Measurements from ENCODE around the gene NT5C2.

Gene NT5C2

DNA sequence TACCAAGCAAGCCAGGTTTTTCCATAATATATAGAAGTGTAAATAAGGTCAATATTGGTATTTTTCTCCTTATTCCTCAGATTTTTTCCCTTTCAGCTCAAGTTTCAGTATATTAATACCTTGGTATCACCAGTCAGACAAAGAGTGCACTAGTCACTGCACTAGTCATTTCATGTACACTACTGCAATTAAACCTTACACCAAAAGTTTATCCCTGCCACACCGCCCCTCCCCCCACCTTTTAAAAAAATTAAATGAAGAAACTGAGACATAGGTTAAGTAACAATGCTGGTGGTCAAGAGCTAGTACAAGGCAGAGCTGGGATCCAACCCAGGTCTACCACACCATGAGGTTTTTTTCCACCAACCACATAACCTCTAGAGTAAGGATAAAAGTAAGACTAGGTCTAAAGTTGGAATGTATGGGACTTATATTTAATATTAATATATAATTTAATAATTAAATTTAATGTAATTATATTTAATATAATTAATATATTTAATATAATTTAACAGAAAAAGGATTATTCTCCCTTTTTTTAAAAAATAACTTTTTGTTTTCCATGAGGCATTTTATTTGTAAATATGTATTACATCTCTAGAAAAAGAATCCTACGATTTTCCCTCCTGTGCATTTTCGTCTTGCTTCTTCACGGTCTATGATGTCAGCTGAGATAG lies 68.5 kb downstream of the NT5C2 start:
- TF ChIP-seq EZH2phosphoT487 (IDR thresholded peaks at IDR 0.05; ENCODE audit: low read length) (no peak), EZH2 (optimal IDR thresholded peaks at IDR 0.05; ENCODE audit: low read depth, low read length) (no peak), CTCF (IDR thresholded peaks at IDR 0.05; ENCODE audit: low read length) (no peak)
- H3K4me2 ChIP-seq (ENCODE audit: low read depth, low read length), result no peak overlapping the region
- no peaks in the 10 kb centered on the region for H3K79me2 ChIP-seq (ENCODE audit: low read length)
- no peaks in the 10 kb centered on the region; the same call in 1 of the 2 replicates for H3F3A ChIP-seq (ENCODE audit: insufficient read depth, low read length)
- H4K20me1 ChIP-seq (ENCODE audit: insufficient read depth, low read length), result no peaks in the 10 kb centered on the region
- no peak overlapping the region for H3K4me3 ChIP-seq (ENCODE audit: low read length)
- H3K9me3 ChIP-seq (replicated peaks; ENCODE audit: insufficient read depth, low read length), result no peaks in the 10 kb centered on the region
- no peak overlapping the region for H3K9ac ChIP-seq (ENCODE audit: low read length)
- H3K9me2 ChIP-seq (replicated peaks; ENCODE audit: insufficient read depth, low read length), result no peaks in the 10 kb centered on the region
- no peaks in the 10 kb centered on the region; the same call in 1 of the 2 replicates for H3K36me3 ChIP-seq (replicated peaks; ENCODE audit: insufficient read depth, low read length)
- DNase-seq, result no peak
- H2AFZ ChIP-seq (ENCODE audit: low read length), result no peak overlapping the region
- no peaks in the 10 kb centered on the region for H3K4me1 ChIP-seq (ENCODE audit: low read length)
- H3K27ac ChIP-seq (ENCODE audit: low read length), result no peak overlapping the region
- no peaks in the 10 kb centered on the region for H3K27me3 ChIP-seq (replicated peaks; ENCODE audit: insufficient read depth, low read length)

- Histone ChIP-seq H3K79me2 (ENCODE audit: low read length) (no peaks in the 10 kb centered on the region), H3K27me3 (replicated peaks; ENCODE audit: insufficient read depth, low read length) (no peaks in the 10 kb centered on the region), H3K9ac (ENCODE audit: low read length) (no peak overlapping the region), H3K36me3 (replicated peaks; ENCODE audit: insufficient read depth, low read length) (no peaks in the 10 kb centered on the region; the same call in 1 of the 2 replicates), H2AFZ (ENCODE audit: low read length) (no peak overlapping the region), H3K4me1 (ENCODE audit: low read length) (no peaks in the 10 kb centered on the region), H3K9me3 (replicated peaks; ENCODE audit: insufficient read depth, low read length) (no peaks in the 10 kb centered on the region), H3F3A (ENCODE audit: insufficient read depth, low read length) (no peaks in the 10 kb centered on the region; the same call in 1 of the 2 replicates), H3K4me2 (ENCODE audit: low read depth, low read length) (no peak overlapping the region), H4K20me1 (ENCODE audit: insufficient read depth, low read length) (no peaks in the 10 kb centered on the region), H3K9me2 (replicated peaks; ENCODE audit: insufficient read depth, low read length) (no peaks in the 10 kb centered on the region), H3K4me3 (ENCODE audit: low read length) (no peak overlapping the region), H3K27ac (ENCODE audit: low read length) (no peak overlapping the region)
- no peak for DNase-seq
- TF ChIP-seq EZH2phosphoT487 (IDR thresholded peaks at IDR 0.05; ENCODE audit: low read length) (no peak), EZH2 (optimal IDR thresholded peaks at IDR 0.05; ENCODE audit: low read depth, low read length) (no peak), CTCF (IDR thresholded peaks at IDR 0.05; ENCODE audit: low read length) (no peak)
These were observed 69.6 kb downstream of the NT5C2 start for GRCh38 chr10:103123282-103124024.

DNA sequence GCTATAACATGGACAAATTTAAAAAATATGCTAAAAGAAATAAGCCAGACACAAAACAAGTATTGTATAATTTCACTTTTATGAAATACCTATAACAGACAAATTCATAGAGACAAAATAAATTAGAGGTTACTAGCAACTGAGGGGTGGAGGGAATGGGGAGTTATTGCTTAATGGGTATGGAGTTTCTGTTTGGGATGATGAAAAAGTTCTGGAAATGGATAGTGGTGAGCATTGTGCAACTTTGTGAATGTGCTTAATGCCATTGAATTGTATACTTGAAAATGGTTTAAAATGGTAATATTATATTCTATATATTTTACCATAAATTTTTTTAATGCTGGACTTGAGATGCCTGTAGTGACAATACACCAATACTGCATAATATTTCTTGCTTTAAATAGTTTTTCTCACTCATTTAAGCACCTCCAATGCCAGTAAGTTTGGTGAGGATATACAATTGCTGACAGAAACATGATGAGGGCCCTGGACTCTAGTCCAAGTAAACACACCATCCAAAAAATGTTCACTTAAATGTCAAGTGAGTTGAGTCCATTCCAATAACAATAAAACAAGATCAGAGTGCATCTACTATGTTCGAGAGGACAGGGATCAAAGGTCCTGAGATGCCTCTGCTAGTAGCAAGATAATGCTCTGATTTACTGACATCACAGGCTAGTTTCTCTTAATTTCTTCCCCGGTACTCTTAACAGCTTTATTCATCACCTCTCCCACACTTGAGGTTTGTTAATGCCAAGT lies 71.9 kb downstream of the NT5C2 start:
- no peak overlapping the region for H3K4me2 ChIP-seq (ENCODE audit: low read depth, low read length)
- H4K20me1 ChIP-seq (ENCODE audit: insufficient read depth, low read length), result no peaks in the 10 kb centered on the region
- H3K27ac ChIP-seq (ENCODE audit: low read length), result no peak overlapping the region
- H3K9me3 ChIP-seq (replicated peaks; ENCODE audit: insufficient read depth, low read length), result no peaks in the 10 kb centered on the region
- H3K27me3 ChIP-seq (replicated peaks; ENCODE audit: insufficient read depth, low read length), result no peaks in the 10 kb centered on the region
- TF ChIP-seq CTCF (IDR thresholded peaks at IDR 0.05; ENCODE audit: low read length), result no peak
- no peak for TF ChIP-seq EZH2 (optimal IDR thresholded peaks at IDR 0.05; ENCODE audit: low read depth, low read length)
- no peak for TF ChIP-seq EZH2phosphoT487 (IDR thresholded peaks at IDR 0.05; ENCODE audit: low read length)
- H3K9me2 ChIP-seq (replicated peaks; ENCODE audit: insufficient read depth, low read length), result no peaks in the 10 kb centered on the region
- DNase-seq, result no peak
- no peaks in the 10 kb centered on the region for H3K4me1 ChIP-seq (ENCODE audit: low read length)
- H3F3A ChIP-seq (ENCODE audit: insufficient read depth, low read length), result no peaks in the 10 kb centered on the region; the same call in 1 of the 2 replicates
- no peaks in the 10 kb centered on the region for H3K79me2 ChIP-seq (ENCODE audit: low read length)
- H2AFZ ChIP-seq (ENCODE audit: low read length), result no peak overlapping the region
- H3K4me3 ChIP-seq (ENCODE audit: low read length), result no peak overlapping the region
- H3K9ac ChIP-seq (ENCODE audit: low read length), result no peak overlapping the region
- no peaks in the 10 kb centered on the region; the same call in 1 of the 2 replicates for H3K36me3 ChIP-seq (replicated peaks; ENCODE audit: insufficient read depth, low read length)
